Measurements from ENCODE around the gene PTPN13. TPM values are rescaled to one million over a fixed set of nuclear protein-coding genes. Genes with fewer than 3 reads are reported as not detected.

The PTPN13 gene
- total and polyA plus RNA-seq, 2 experiments from 2014 or later: 13.0 to 43.2 TPM

- Histone ChIP-seq H2AFZ (no peak overlapping the region), H3K9me3 (ENCODE audit: low read depth) (no peaks in the 10 kb centered on the region), H3K4me3 (no peak overlapping the region), H4K20me1 (ENCODE audit: insufficient read depth) (no peaks in the 10 kb centered on the region), H3K36me3 (ENCODE audit: low read depth) (peaks cover 8% of the 10 kb centered on the region; the same call in 1 of the 2 replicates), H3K4me2 (ENCODE audit: unreplicated experiment) (no peak overlapping the region), H3K9me2 (ENCODE audit: insufficient read depth) (no peaks in the 10 kb centered on the region), H3K79me2 (ENCODE audit: insufficient read depth) (peaks cover 54% of the 10 kb centered on the region), H3K27ac (no peak overlapping the region), H3F3A (ENCODE audit: insufficient read depth) (no peaks in the 10 kb centered on the region), H3K9ac (no peak overlapping the region), H3K4me1 (ENCODE audit: insufficient read depth) (no peaks in the 10 kb centered on the region), H3K27me3 (replicated peaks; ENCODE audit: insufficient read depth) (no peaks in the 10 kb centered on the region)
- in situ Hi-C loops (cut with MboI): no loop called here
- no peak for TF ChIP-seq EZH2 (IDR thresholded peaks at IDR 0.05; ENCODE audit: insufficient read depth, poor library complexity, severe bottlenecking)
- no peak for TF ChIP-seq EZH2phosphoT487 (IDR thresholded peaks at IDR 0.05; ENCODE audit: insufficient read depth, low read depth)
- no peak for DNase-seq
- WGBS, 2 experiments (ENCODE audit: low coverage in 1 of 2, low lambda C conversion rate in 2 of 2, missing lambda C conversion rate in 2 of 2): 95 to 98% methylated on average over 2 of the region's 2 CpGs
Measured at GRCh38 chr4:86633854-86634253, 39.7 kb downstream of the PTPN13 start.

GRCh38 chr4:86640469-86640868, 46.4 kb downstream of the PTPN13 start:
- H2AFZ ChIP-seq: no peak overlapping the region
- H3K36me3 ChIP-seq (ENCODE audit: low read depth): no peaks in the 10 kb centered on the region; the same call in 1 of the 2 replicates
- H3K4me3 ChIP-seq: no peak overlapping the region
- no peaks in the 10 kb centered on the region for H3K9me3 ChIP-seq (ENCODE audit: low read depth)
- no peaks in the 10 kb centered on the region for H3K4me1 ChIP-seq (ENCODE audit: insufficient read depth)
- no peak overlapping the region for H3K27ac ChIP-seq
- H3K9ac ChIP-seq: no peak overlapping the region
- H3K79me2 ChIP-seq (ENCODE audit: insufficient read depth): peaks cover 9% of the 10 kb centered on the region
- in situ Hi-C loops (cut with MboI): no loop called here
- H3F3A ChIP-seq (ENCODE audit: insufficient read depth): no peaks in the 10 kb centered on the region
- peak; percentile 38 for DNase-seq
- H3K4me2 ChIP-seq (ENCODE audit: unreplicated experiment): no peak overlapping the region
- no peak for TF ChIP-seq EZH2 (IDR thresholded peaks at IDR 0.05; ENCODE audit: insufficient read depth, poor library complexity, severe bottlenecking)
- TF ChIP-seq EZH2phosphoT487 (IDR thresholded peaks at IDR 0.05; ENCODE audit: insufficient read depth, low read depth): no peak
- WGBS, 2 experiments (ENCODE audit: low coverage in 1 of 2, low lambda C conversion rate in 2 of 2, missing lambda C conversion rate in 2 of 2): 41 to 78% methylated on average over 1 of the region's 1 CpG
- no peaks in the 10 kb centered on the region for H3K9me2 ChIP-seq (ENCODE audit: insufficient read depth)
- H4K20me1 ChIP-seq (ENCODE audit: insufficient read depth): no peaks in the 10 kb centered on the region; the same call in 1 of the 2 replicates
- H3K27me3 ChIP-seq (replicated peaks; ENCODE audit: insufficient read depth): no peaks in the 10 kb centered on the region

- no peaks in the 10 kb centered on the region for H3F3A ChIP-seq (ENCODE audit: insufficient read depth)
- no peak overlapping the region for H3K27ac ChIP-seq
- no peaks in the 10 kb centered on the region for H3K27me3 ChIP-seq (replicated peaks; ENCODE audit: insufficient read depth)
- TF ChIP-seq EZH2 (IDR thresholded peaks at IDR 0.05; ENCODE audit: insufficient read depth, poor library complexity, severe bottlenecking) (no peak), EZH2phosphoT487 (IDR thresholded peaks at IDR 0.05; ENCODE audit: insufficient read depth, low read depth) (no peak)
- no peak for DNase-seq
- no peaks in the 10 kb centered on the region for H3K9me3 ChIP-seq (ENCODE audit: low read depth)
- no peaks in the 10 kb centered on the region for H3K36me3 ChIP-seq (ENCODE audit: low read depth)
- no peak overlapping the region for H2AFZ ChIP-seq
- no peak overlapping the region for H3K4me2 ChIP-seq (ENCODE audit: unreplicated experiment)
- in situ Hi-C loops (cut with MboI): no loop called here
- 86 to 88% methylated on average over 3 of the region's 3 CpGs for WGBS, 2 experiments (ENCODE audit: low coverage in 1 of 2, low lambda C conversion rate in 2 of 2, missing lambda C conversion rate in 2 of 2)
- peaks cover 8% of the 10 kb centered on the region; the same call in 1 of the 2 replicates for H3K79me2 ChIP-seq (ENCODE audit: insufficient read depth)
- no peaks in the 10 kb centered on the region for H3K4me1 ChIP-seq (ENCODE audit: insufficient read depth)
- no peak overlapping the region for H3K9ac ChIP-seq
- H3K9me2 ChIP-seq (ENCODE audit: insufficient read depth): no peaks in the 10 kb centered on the region
- no peaks in the 10 kb centered on the region; the same call in 1 of the 2 replicates for H4K20me1 ChIP-seq (ENCODE audit: insufficient read depth)
- H3K4me3 ChIP-seq: no peak overlapping the region
Measured at GRCh38 chr4:86641516-86642090, 47.5 kb downstream of the PTPN13 start.

- DNase-seq: no peak
- Histone ChIP-seq H3K9me2 (ENCODE audit: insufficient read depth) (no peaks in the 10 kb centered on the region), H3K27ac (no peak overlapping the region), H3K4me1 (ENCODE audit: insufficient read depth) (no peaks in the 10 kb centered on the region), H3K4me3 (no peak overlapping the region), H3K79me2 (ENCODE audit: insufficient read depth) (peaks cover 30% of the 10 kb centered on the region), H3K27me3 (replicated peaks; ENCODE audit: insufficient read depth) (no peaks in the 10 kb centered on the region), H3K36me3 (ENCODE audit: low read depth) (no peaks in the 10 kb centered on the region), H2AFZ (no peak overlapping the region), H4K20me1 (ENCODE audit: insufficient read depth) (no peaks in the 10 kb centered on the region; the same call in 1 of the 2 replicates), H3K4me2 (ENCODE audit: unreplicated experiment) (no peak overlapping the region), H3K9me3 (ENCODE audit: low read depth) (peaks cover 5% of the 10 kb centered on the region), H3K9ac (no peak overlapping the region), H3F3A (ENCODE audit: insufficient read depth) (no peaks in the 10 kb centered on the region)
- 90 to 92% methylated on average over 8 of the region's 8 CpGs for WGBS, 2 experiments (ENCODE audit: low coverage in 1 of 2, low lambda C conversion rate in 2 of 2, missing lambda C conversion rate in 2 of 2)
- TF ChIP-seq EZH2phosphoT487 (IDR thresholded peaks at IDR 0.05; ENCODE audit: insufficient read depth, low read depth) (no peak), EZH2 (IDR thresholded peaks at IDR 0.05; ENCODE audit: insufficient read depth, poor library complexity, severe bottlenecking) (no peak)
- in situ Hi-C loops (cut with MboI): no loop called here
Measured at GRCh38 chr4:86644892-86645291, 50.8 kb downstream of the PTPN13 start.

All from GM23248 (cell line).